Hepatocyte (in vitro differentiated cells): ENCODE results near the gene LCMT2.

Experiments used
- EZH2phosphoT487 ChIP-seq: fragments of 200-600 bp; sonication (generic); IDR thresholded peaks from one replicate; pipeline ENCODE4 v1.6.1; 2018; ENCODE audit warnings: antibody characterized with exemption, mild to moderate bottlenecking, low read depth, moderate library complexity; ENCODE audit not compliant: unreplicated experiment, severe bottlenecking
- TF ChIP-seq, protein P1 (sequence below): fragments of 200-600 bp; sonication (generic); IDR thresholded peaks from 2 replicates; pipeline ENCODE4 v1.5.1; 2016; ENCODE audit warnings: antibody characterized with exemption, mild to moderate bottlenecking; ENCODE audit not compliant: poor library complexity

DNA sequence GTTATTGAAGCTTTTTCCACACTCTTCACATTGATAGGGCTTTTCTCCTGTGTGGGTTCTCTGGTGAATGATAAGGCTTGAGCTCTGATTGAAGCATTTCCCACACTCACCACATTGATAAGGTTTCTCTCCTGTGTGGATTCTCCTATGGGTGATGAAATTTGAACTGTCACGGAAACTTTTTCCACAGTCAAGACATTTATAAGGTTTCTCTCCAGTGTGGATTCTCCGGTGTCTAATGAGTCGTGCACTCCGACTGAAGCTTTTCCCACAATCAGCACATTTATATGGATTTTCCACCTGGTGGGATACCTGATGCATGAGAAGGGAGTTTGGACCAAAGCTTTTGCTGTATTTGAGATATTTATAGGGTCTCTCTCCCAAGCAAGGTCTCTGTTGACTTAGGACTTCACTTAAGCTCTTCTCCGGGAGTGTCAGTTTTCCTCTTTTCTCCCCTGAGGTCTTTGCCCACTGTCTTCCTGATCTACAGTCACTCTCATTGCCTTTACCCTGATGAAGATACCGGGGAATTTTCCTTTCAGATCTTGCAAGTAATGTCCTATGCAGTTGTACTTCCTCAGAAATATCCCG is 31.0 kb upstream of the LCMT2 start:
- TF ChIP-seq, protein P1, sequence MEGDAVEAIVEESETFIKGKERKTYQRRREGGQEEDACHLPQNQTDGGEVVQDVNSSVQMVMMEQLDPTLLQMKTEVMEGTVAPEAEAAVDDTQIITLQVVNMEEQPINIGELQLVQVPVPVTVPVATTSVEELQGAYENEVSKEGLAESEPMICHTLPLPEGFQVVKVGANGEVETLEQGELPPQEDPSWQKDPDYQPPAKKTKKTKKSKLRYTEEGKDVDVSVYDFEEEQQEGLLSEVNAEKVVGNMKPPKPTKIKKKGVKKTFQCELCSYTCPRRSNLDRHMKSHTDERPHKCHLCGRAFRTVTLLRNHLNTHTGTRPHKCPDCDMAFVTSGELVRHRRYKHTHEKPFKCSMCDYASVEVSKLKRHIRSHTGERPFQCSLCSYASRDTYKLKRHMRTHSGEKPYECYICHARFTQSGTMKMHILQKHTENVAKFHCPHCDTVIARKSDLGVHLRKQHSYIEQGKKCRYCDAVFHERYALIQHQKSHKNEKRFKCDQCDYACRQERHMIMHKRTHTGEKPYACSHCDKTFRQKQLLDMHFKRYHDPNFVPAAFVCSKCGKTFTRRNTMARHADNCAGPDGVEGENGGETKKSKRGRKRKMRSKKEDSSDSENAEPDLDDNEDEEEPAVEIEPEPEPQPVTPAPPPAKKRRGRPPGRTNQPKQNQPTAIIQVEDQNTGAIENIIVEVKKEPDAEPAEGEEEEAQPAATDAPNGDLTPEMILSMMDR, result no peak
- TF ChIP-seq EZH2phosphoT487, result no peak
